Hematopoietic multipotent progenitor cell treated with erythropoietin and hydrocortisone succinate and interleukin-3 and kit ligand, for 4 days (in vitro differentiated cells): Measurements from ENCODE around the gene PC.

Experiments
- DNase-seq: peaks from one replicate; pipeline ENCODE4 v3.0.0-alpha.2; 2015

PC gene

GRCh38 chr11:66864172-66864901 is 93.8 kb downstream of the PC start:
- no peak for DNase-seq

- no peak for DNase-seq
Measured at GRCh38 chr11:66863428-66864125, 94.6 kb downstream of the PC start.

- no peak for DNase-seq
Measured at GRCh38 chr11:66862559-66863037, 95.6 kb downstream of the PC start.

DNA sequence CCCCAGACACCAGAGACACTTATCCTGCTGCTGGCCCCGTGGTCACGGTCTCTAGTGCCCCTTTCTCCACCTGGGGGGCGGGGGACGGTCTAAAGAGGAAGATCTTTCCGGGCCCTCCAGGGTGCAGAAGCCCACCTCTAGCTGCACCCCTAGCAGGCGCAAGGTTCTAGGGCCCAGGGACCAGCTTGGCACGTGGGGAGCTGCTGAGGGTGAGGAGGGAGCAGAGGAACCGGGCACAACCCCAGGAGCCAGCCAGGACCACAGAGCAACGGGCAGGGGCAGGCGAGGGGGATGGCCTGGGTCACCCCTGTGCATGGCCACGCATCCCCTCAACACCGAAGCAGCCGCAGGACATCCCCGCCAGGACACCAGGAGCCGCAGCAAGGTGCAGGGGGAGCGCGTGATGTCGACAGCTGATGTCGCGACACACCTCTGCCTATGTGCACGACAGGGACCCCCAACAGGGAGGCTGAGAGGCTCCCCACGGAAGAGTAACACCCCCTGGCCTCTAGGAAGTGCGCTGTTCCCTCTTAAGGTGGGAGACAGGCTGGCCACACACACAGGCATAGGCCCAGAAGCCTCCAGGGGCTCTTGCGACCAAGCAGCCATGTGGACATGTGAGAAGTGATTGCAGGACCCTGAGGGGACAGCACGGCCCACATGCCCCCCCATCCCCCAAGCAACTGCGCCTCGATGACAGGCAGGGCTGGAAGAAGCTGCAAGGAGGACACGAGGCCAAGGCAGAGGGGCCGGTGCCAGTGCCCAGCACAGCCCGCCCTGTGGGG is 96.2 kb downstream of the PC start:
- no peak for DNase-seq

DNA sequence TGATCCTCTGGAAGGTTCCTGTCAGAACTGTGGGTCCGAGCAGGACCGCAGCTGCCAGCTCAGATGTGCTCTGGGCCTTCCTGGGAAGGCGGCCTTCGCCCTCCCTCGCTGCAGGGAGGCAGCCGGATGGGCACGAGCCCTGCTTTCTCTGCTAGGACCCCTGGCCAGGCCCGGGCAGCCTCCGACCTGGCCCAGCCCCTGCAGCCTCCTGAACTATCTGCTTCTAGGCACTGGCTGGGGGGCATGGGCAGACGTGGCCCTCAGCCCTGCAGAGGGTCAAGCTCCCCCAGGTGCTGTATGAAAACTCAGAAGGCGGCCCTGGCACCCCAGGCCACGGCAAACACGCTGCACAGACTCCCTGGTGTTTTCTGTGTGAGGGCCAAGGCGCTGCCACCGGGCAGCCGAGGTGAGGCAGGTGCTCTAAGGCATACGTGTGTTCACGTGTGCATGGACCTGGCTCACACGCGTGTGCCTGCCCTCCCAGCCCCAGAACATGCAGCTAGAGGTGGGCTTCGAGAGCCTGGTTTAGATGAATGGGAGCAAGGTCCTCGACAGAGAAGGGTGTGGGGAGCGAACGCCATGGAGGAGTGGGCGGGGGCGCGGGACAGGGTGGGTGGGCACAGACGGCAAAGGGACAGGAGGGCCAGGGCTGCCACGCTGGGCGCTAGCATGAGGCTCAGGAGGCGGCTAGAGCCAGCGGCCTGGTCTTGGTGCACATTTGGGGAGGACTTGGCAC is 97.0 kb downstream of the PC start:
- no peak for DNase-seq

DNA sequence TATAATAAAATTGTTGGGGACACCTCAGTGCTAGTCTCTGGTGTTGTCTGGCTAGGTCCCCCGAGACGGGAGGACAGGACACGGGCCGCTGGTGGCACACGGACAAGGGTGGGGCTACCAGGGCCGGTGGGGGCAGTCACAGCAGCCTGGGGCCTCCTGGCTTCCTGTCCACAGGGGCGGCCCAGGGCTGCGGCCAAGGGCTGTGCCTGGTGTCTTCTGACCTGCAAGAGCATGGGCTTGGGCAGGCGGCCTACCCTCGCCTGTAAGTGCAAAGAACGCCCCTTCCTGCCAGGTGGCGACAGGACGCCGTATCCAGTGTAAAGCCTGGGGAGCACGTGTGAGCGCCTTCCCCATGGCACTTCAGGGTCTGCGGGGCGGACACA is 97.7 kb downstream of the PC start:
- DNase-seq = no peak

GRCh38 chr11:66859686-66860448 is 98.3 kb downstream of the PC start:
- no peak for DNase-seq

GRCh38 chr11:66858939-66859685 is 99.1 kb downstream of the PC start:
- DNase-seq = no peak

GRCh38 chr11:66858186-66858938 is 99.8 kb downstream of the PC start:
- DNase-seq = no peak

- DNase-seq = no peak
Measured at GRCh38 chr11:66857927-66858185, 100.3 kb downstream of the PC start.

- peak; percentile 32 for DNase-seq
Measured at GRCh38 chr11:66857234-66857926, 100.8 kb downstream of the PC start.

DNA sequence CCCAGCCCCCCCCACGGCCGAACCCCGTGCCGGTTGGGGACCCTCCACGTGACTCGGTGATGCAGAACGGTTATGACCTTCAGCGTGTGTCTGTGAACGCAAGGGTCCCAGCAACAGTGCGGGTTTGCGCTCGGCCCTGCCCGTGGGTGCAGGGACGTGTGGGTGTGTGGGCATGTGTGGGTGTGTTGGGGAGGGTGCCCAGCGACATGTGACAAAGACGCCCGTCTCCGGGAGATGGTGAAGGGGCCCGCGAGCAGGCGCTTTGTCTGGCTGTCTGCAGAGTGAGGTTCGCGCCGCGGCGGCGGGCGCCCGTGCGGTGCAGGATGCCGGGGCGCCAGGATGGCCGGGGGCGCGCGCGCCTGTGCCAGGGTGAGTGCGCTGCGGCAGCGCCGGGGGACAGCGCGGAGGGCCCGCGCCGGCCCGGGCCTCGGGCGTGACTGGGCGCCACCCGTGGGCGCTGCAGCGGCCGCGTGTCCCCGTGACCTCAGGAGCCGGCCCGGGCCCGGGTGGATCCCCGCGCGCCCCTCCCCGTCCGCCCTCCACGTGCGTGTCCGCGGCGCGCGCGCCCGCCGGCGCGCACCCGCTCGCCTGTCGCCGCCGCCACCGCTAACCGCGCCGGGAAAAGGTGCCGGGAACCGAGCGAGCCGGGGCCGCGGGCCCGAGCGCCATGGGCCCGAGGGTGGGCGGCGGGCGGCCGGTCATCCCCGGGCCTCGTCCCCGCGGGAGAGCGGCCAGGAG is 101.5 kb downstream of the PC start, which contains the start of gene LRFN4:
Gene LRFN4 (plus strand): TSS at position 569 of the 738 bp plus-strand sequence. CDS start 681 bp downstream, outside the sequence.
- no peak for DNase-seq

GRCh38 chr11:66855574-66856495 is 102.3 kb downstream of the PC start:
- peak; percentile 97 for DNase-seq

DNA sequence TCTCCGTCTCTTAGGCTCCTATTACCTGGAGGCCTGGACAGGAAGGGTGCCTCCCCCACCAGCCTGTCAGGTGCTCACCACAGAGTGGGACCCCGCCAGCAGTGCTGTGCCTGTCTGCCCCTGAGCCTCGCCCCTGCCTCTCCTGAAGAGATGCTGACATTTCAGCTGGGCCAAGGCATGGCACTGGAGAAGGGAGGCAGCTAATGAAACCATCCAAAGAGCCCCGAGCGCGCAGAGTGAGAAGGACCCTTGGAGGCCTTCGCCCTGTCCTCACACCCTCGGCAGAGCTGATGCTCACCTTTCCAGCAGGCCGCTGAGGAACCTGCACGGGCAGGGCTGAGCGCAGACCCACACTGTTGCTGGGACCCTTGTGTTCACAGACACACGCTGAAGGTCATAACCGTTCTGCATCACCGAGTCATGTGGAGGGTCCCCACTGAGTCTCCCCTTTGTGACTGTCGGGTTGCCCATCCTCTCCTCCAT is 103.4 kb downstream of the PC start:
- DNase-seq = no peak

- no peak for DNase-seq
Measured at GRCh38 chr11:66854231-66854661, 103.9 kb downstream of the PC start.

GRCh38 chr11:66853242-66854229 is 104.6 kb downstream of the PC start:
- DNase-seq = no peak
